KBM-7 (cell line): Measurements from ENCODE around the gene PITPNM1.

Experiments used
- DNase-seq: peaks from one replicate; pipeline ENCODE4 v3.0.0-alpha.2; 2015
- in situ Hi-C: fragments of 300-500 bp; cut with MboI; formaldehyde crosslinking; loops from 2 replicates; pipeline ENCODE4 v1.14.3; 2020; ENCODE audit warnings: low sequenced_read_pairs, low pct_unique_long_range_greater_than_20kb, mixed read lengths

Gene PITPNM1

GRCh38 chr11:67506426-67507051 lies 1.4 kb upstream of the PITPNM1 start:
- DNase-seq = no peak

GRCh38 chr11:67505605-67506396 lies 638 bp upstream of the PITPNM1 start:
- DNase-seq = peak; percentile 93
- in situ Hi-C loops = no loop called here

More at GRCh38 chr11:67506426-67507051, 1.4 kb upstream of the PITPNM1 start:
- in situ Hi-C loops = no loop called here

DNA sequence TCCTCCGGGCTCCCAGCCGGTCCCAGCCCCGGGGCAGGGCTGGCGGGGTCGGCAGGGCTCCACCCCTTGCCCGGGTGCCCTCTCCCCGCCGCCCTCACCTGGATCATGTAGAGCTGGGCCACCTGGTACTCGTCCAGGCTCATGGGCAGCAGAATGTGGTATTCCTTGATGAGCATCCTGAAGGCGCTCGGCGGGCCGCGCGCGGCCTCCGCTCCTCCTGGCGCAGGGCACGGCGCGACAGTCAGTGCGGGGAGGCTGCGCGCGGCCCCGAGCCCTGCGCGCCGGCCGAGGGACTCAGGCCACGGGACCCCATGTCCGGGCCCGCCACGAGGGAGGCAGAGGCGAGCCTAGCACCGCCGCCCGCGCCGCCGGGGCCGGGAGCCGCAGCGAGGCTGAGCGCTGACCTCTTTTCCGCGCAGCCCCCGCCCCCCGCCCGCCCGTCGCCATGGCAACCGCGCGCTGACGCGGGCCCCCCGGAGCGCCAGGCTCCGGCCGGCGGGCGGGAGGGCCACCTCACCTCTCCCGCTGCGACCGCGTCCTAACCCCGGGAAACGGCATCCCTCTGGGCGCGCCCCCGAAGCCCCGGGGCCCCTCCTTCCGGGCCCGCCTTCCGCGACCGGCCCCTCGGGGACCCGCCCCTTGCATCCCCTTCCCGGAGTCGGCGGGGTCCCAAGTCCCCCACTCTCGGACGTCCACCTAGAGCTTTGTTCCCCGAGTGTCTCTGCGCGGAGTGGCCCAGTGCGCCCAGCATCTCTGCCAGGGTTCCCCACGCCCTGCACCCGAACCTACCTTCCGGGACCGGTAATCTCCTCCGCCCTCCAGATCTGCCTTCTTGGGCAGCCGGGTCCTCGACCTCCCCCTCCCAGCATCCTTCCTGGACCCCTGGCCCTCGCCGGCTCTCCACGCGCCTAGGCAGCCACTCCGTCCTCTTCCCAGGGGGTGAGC lies 886 bp downstream of the PITPNM1 start:
- in situ Hi-C loops = no loop called here
- DNase-seq = no peak

DNA sequence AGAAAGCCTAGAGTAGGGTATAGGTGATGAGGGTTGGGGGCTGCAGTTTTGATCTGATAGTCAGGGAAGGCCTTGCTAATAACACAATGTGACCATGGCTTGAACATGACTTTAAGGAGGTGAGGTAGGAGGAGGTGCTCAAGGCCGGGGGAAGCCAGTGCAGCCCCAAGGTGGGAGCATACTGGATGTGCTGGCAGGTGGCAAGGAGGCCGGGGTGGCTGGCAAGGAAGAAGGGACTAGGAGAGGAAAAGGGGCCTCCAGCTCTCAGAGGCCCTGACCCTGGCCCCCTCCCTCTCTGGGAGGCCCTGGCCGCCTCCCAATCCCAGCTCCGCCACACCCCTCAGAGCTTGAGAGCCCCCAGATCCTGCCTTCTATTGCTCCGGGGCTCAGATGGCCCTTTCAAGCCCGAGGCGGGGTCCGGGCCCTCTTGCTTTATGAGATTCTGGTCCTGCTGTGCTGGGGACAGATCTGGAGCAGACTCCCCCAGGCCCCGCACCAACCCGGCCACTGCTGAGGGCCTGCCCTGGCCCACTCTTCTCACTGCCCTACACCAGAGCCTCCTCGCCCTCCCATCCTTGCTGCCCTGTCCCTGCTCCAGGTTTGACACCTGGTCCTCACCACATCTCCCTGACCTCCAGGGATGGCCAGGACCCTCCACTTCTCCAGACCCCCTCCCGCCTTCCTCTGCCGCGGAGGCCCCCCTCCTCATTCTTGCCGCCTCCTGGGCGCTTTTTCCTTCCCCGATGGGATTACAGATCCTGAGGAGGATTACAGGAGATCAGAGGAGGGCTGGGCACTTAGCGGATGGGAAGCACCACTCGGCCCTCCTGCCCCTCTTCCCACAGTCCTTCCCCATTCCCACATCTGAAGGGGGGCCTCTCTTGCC lies 1.8 kb downstream of the PITPNM1 start:
- no peak for DNase-seq
- in situ Hi-C loops = no loop called here

DNA sequence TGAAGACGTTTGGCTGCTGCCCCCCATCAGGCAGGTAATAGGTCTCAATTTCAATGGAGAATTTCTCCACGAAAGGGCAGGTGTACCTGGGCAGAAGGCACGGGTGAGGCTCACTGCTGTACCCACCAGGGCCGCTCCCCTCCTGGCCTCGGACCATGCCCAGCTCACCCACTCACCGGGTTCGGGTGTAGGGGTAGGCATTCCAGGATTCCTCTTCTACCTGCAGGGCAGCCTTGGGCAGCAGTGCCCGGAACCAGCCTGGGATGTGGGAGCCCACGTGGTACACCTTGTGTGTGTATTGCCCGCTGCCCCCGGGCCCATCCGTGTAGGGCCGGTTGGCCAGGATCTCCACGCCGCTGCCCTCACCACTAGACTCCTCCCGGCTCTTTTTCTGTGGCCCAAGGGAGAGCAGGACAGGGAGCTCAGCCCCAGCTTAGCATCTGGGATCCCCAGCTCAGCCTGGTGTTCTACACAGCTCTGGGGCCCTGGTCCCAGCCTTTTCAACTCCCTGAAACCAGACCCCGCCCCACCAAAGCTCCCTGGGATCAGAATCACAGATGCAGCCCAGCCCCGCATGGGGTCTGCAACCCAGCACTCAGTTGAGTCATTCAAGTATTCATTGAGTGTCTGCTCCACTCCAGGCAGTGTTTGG lies 2.7 kb downstream of the PITPNM1 start:
- in situ Hi-C loops = no loop called here
- DNase-seq = no peak

DNA sequence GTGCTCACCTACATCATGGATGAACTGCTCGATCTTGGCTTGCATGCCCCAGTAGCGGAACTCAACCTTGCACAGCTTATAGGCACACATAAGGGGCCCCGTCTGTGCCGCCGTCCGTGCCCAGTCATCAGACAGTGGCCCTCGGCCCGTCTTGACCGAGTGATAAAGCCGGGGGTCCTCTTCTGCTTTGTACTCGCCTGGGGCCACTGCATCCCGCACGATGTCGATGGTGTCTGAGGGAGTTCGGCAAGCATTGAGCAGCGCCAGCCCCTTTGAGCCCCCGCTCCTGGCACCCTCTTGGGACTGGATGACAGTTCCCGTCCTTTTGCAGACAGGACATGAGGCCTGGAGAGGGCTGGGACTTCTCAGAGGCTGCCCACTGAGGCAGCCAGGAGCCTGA lies 3.3 kb downstream of the PITPNM1 start:
- DNase-seq = no peak
- in situ Hi-C loops = no loop called here

- DNase-seq = no peak
- in situ Hi-C loops = no loop called here
These were observed 4.1 kb downstream of the PITPNM1 start for GRCh38 chr11:67500831-67501715.

DNA sequence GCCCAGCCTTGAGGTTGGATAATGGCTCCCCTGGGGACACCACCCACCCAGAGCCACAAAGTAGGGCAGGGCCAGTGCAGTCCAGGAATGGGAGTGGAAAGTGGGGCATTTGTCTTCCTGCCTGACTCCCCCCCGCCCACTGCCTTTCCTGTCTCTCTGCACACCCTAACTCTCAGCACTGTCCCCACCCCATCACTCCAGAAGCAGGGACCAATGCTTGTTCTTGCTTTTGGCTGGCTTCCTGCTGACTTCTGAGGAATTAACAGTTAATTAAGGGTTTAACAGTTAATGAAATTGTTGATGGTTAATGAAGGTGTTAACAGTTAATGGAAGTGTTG lies 4.7 kb downstream of the PITPNM1 start:
- in situ Hi-C loops = no loop called here
- DNase-seq = no peak

GRCh38 chr11:67499808-67500483 lies 5.2 kb downstream of the PITPNM1 start:
- in situ Hi-C loops = no loop called here
- no peak for DNase-seq

GRCh38 chr11:67498544-67498972 lies 6.6 kb downstream of the PITPNM1 start:
- in situ Hi-C loops = no loop called here
- DNase-seq = no peak

GRCh38 chr11:67497656-67498291 lies 7.4 kb downstream of the PITPNM1 start:
- no peak for DNase-seq
- in situ Hi-C loops = no loop called here

GRCh38 chr11:67496113-67496512 lies 9.1 kb downstream of the PITPNM1 start:
- in situ Hi-C loops = no loop called here

DNA sequence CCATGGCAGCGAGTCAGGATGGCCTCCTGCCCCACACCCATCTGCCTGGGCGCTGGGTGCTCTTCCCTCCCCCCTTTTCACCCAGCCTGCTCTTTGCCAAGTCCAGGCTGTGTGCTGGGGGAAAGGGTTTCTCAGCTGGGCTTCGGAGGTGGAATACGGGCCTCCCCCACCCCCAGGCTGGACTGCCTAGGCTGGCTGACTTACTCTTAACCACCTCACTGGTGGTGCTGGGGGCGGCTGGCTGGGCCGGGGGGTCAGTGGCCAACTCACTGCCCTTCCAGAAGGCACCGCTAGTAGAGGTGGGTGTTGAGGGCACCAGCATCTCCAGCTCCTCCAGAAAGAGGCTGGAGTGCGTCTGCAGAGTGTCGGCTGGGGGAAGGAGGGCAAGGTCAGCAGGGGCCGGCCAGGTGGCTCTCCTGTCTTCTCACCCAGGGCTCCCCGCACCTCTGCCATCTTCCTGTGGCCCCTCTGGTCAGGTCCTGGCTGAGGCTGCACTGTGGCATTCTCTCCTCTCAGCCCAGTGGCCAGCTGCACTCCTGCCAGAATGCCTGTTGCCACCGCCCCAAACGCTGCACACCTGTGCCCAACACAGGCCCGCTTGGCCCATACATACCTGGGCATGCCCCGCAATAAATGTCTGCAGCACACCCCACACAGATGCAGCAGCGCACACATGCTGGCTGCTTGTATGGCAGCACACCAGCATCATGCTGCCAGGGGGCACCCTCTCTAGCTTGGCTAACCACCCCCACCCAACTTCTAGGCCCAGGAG lies 9.7 kb downstream of the PITPNM1 start:
- no peak for DNase-seq
- in situ Hi-C loops = no loop called here

More at GRCh38 chr11:67496113-67496512, 9.1 kb downstream of the PITPNM1 start:
- DNase-seq = no peak

- in situ Hi-C loops = no loop called here
- no peak for DNase-seq
These were observed 10.6 kb downstream of the PITPNM1 start for GRCh38 chr11:67494371-67495233.
